ENCODE measurements around the gene AOAH. TPM values are rescaled to one million over a fixed set of nuclear protein-coding genes. Genes with fewer than 3 reads are reported as not detected.

AOAH gene
- total and polyA plus RNA-seq, 4 experiments from 2014 or later, result 1.5 to 5.4 (median 4.2) TPM

GRCh38 chr7:36602511-36602910 lies 121.8 kb downstream of the AOAH start:
- H3K9me3 ChIP-seq (ENCODE audit: control insufficient read depth in 1 of 2, low read length in 2 of 2), result no peaks in the 10 kb centered on the region
- no peak overlapping the region for H3K4me3 Mint-ChIP-seq
- POLR2A ChIA-PET (ENCODE audit: partially characterized antibody), result interaction anchor here (1.6 kb wide), 1 partner anchor 37 kb away, joined by 3 read pairs; no protein-coding TSS in a partner anchor
- no peaks in the 10 kb centered on the region for H3K36me3 Mint-ChIP-seq
- H3K9me3 Mint-ChIP-seq, result no peaks in the 10 kb centered on the region
- no peak overlapping the region for H3K27ac ChIP-seq (ENCODE audit: low read depth, low read length)
- no peaks in the 10 kb centered on the region for H3K36me3 ChIP-seq (ENCODE audit: insufficient read depth, low read length)
- H3K4me1 Mint-ChIP-seq, result peaks cover 6 to 41% (median 6%) of the 10 kb centered on the region in 4 donors
- H3K4me3 ChIP-seq (ENCODE audit: low read length in 2 of 2), result no peak overlapping the region
- H3K27ac Mint-ChIP-seq, result peak overlapping the region in 1 of 7 donors; percentile 60
- CTCF ChIA-PET (ENCODE audit: partially characterized antibody), result interaction anchor here (1.0 to 1.5 kb wide), 3 partner anchors 67 to 579 kb away, joined by 3 read pairs; no protein-coding TSS in a partner anchor
- DNase-seq, result no peak
- no peaks in the 10 kb centered on the region for H3K4me1 ChIP-seq (ENCODE audit: insufficient read depth, low read length)
- no peaks in the 10 kb centered on the region for H3K27me3 Mint-ChIP-seq
- H3K27me3 ChIP-seq (ENCODE audit: insufficient read depth, low read length), result no peaks in the 10 kb centered on the region
- intact Hi-C loops (cut with micrococcal nuclease), result no loop called here

GRCh38 chr7:36601601-36602000 lies 122.7 kb downstream of the AOAH start:
- H3K9me3 ChIP-seq (ENCODE audit: control insufficient read depth in 1 of 2, low read length in 2 of 2), result no peaks in the 10 kb centered on the region
- H3K4me1 ChIP-seq (ENCODE audit: insufficient read depth, low read length), result no peaks in the 10 kb centered on the region
- no peaks in the 10 kb centered on the region for H3K27me3 ChIP-seq (ENCODE audit: insufficient read depth, low read length)
- Mint-ChIP-seq H3K4me3 (no peak overlapping the region), H3K27ac (peak overlapping the region in 2 of 7 donors; percentile 14 to 67), H3K27me3 (no peaks in the 10 kb centered on the region), H3K4me1 (peaks cover 3 to 32% (median 4%) of the 10 kb centered on the region in 4 donors), H3K36me3 (no peaks in the 10 kb centered on the region), H3K9me3 (no peaks in the 10 kb centered on the region)
- ChIA-PET CTCF (ENCODE audit: partially characterized antibody) (interaction anchor here (1.0 to 1.2 kb wide), 2 partner anchors 68 to 114 kb away, joined by 3 read pairs; no protein-coding TSS in a partner anchor), POLR2A (ENCODE audit: partially characterized antibody) (interaction anchor here (1.6 kb wide), 1 partner anchor 38 kb away, joined by 3 read pairs; no protein-coding TSS in a partner anchor)
- H3K4me3 ChIP-seq (ENCODE audit: low read length in 2 of 2), result no peak overlapping the region
- DNase-seq, result no peak
- intact Hi-C loops (cut with micrococcal nuclease), result no loop called here
- H3K27ac ChIP-seq (ENCODE audit: low read depth, low read length), result no peak overlapping the region
- H3K36me3 ChIP-seq (ENCODE audit: insufficient read depth, low read length), result no peaks in the 10 kb centered on the region

GRCh38 chr7:36600869-36601530 lies 123.3 kb downstream of the AOAH start:
- Mint-ChIP-seq H3K9me3 (no peaks in the 10 kb centered on the region), H3K36me3 (no peaks in the 10 kb centered on the region), H3K4me1 (peaks cover 2 to 29% (median 4%) of the 10 kb centered on the region in 4 donors), H3K27ac (peak overlapping the region in 1 of 7 donors; percentile 14), H3K27me3 (no peaks in the 10 kb centered on the region), H3K4me3 (no peak overlapping the region)
- intact Hi-C loops (cut with micrococcal nuclease), result no loop called here
- POLR2A ChIA-PET (ENCODE audit: partially characterized antibody), result no interaction called here
- no peaks in the 10 kb centered on the region for H3K4me1 ChIP-seq (ENCODE audit: insufficient read depth, low read length)
- no peaks in the 10 kb centered on the region for H3K27me3 ChIP-seq (ENCODE audit: insufficient read depth, low read length)
- no peak overlapping the region for H3K27ac ChIP-seq (ENCODE audit: low read depth, low read length)
- DNase-seq, result no peak
- CTCF ChIA-PET (ENCODE audit: partially characterized antibody), result interaction anchor here (0.6 kb wide), 1 partner anchor 836 kb away, joined by 3 read pairs; no protein-coding TSS in a partner anchor
- H3K4me3 ChIP-seq (ENCODE audit: low read length in 2 of 2), result no peak overlapping the region
- H3K9me3 ChIP-seq (ENCODE audit: control insufficient read depth in 1 of 2, low read length in 2 of 2), result no peaks in the 10 kb centered on the region
- no peaks in the 10 kb centered on the region for H3K36me3 ChIP-seq (ENCODE audit: insufficient read depth, low read length)

DNA sequence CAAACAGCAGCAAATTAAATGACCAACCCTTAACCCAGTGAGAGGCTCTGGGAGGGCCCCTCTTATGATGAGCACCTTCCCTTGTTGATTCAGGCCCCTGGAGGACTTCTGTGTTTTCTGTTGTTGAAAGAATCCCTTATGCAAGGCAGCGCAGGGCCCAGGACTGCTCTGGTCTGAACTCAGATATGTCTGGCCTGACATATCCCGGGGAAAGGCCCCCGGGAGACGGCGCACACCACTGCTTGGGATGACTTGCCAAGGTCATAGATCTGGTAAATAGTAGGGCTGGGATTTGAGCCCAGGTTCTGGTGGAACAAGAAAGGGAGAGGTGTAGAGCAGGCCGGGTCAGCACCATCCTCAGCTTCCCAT lies 124.0 kb downstream of the AOAH start:
- H3K9me3 Mint-ChIP-seq, result no peaks in the 10 kb centered on the region
- intact Hi-C loops (cut with micrococcal nuclease), result no loop called here
- Histone ChIP-seq H3K36me3 (ENCODE audit: insufficient read depth, low read length) (no peaks in the 10 kb centered on the region), H3K27me3 (ENCODE audit: insufficient read depth, low read length) (no peaks in the 10 kb centered on the region), H3K9me3 (ENCODE audit: control insufficient read depth in 1 of 2, low read length in 2 of 2) (no peaks in the 10 kb centered on the region), H3K4me1 (ENCODE audit: insufficient read depth, low read length) (no peaks in the 10 kb centered on the region), H3K4me3 (ENCODE audit: low read length in 2 of 2) (no peak overlapping the region), H3K27ac (ENCODE audit: low read depth, low read length) (no peak overlapping the region)
- ChIA-PET CTCF (ENCODE audit: partially characterized antibody) (no interaction called here), POLR2A (ENCODE audit: partially characterized antibody) (no interaction called here)
- no peak overlapping the region for H3K27ac Mint-ChIP-seq
- peaks cover 2 to 22% (median 4%) of the 10 kb centered on the region in 4 donors for H3K4me1 Mint-ChIP-seq
- H3K4me3 Mint-ChIP-seq, result no peak overlapping the region
- no peaks in the 10 kb centered on the region for H3K36me3 Mint-ChIP-seq
- H3K27me3 Mint-ChIP-seq, result no peaks in the 10 kb centered on the region
- DNase-seq, result no peak

DNA sequence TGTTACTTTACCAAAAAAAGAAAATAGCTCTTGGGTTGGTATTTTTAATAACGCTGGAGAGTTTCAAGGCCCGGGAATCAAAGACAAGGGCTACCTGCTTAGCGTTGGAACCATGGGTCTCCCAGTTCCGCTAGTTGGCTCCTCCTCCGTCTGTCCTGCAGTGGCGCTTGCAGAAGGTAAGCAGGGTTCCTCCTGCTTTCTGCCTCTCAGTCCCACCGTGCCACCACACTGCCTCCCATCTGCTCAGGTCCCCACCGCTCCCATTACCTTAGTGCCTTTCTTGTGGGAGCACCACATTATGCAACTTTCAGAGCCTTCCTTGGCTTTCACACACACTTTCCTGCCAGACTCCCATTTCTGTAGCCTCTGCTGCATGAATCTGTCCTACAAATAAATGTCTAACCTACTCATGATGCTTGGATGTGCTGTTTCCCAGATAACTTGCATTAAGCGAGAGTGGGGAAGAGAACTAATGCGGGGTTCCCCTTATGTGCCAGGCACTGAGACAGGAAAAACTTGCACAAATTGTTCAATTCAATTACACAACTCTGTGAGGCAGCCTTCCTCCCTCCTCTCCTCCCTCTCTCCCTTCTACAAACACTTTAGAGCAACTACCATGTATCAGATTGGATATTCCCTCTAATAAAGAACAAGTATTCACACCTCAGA lies 124.5 kb downstream of the AOAH start:
- Histone ChIP-seq H3K9me3 (ENCODE audit: control insufficient read depth in 1 of 2, low read length in 2 of 2) (no peaks in the 10 kb centered on the region), H3K27me3 (ENCODE audit: insufficient read depth, low read length) (no peaks in the 10 kb centered on the region), H3K36me3 (ENCODE audit: insufficient read depth, low read length) (no peaks in the 10 kb centered on the region), H3K27ac (ENCODE audit: low read depth, low read length) (no peak overlapping the region), H3K4me3 (ENCODE audit: low read length in 2 of 2) (no peak overlapping the region), H3K4me1 (ENCODE audit: insufficient read depth, low read length) (no peaks in the 10 kb centered on the region)
- ChIA-PET POLR2A (ENCODE audit: partially characterized antibody) (no interaction called here), CTCF (ENCODE audit: partially characterized antibody) (no interaction called here)
- Mint-ChIP-seq H3K27ac (no peak overlapping the region), H3K27me3 (no peaks in the 10 kb centered on the region), H3K9me3 (no peaks in the 10 kb centered on the region), H3K4me1 (peaks cover 2 to 20% (median 4%) of the 10 kb centered on the region in 4 donors), H3K4me3 (no peak overlapping the region), H3K36me3 (no peaks in the 10 kb centered on the region)
- DNase-seq, result no peak
- intact Hi-C loops (cut with micrococcal nuclease), result no loop called here

GRCh38 chr7:36598054-36598674 lies 126.1 kb downstream of the AOAH start:
- no peaks in the 10 kb centered on the region for H3K27me3 ChIP-seq (ENCODE audit: insufficient read depth, low read length)
- H3K4me3 Mint-ChIP-seq, result no peak overlapping the region
- H3K27ac ChIP-seq (ENCODE audit: low read depth, low read length), result no peak overlapping the region
- CTCF ChIA-PET (ENCODE audit: partially characterized antibody), result no interaction called here
- H3K4me1 ChIP-seq (ENCODE audit: insufficient read depth, low read length), result no peaks in the 10 kb centered on the region
- POLR2A ChIA-PET (ENCODE audit: partially characterized antibody), result no interaction called here
- no peak overlapping the region for H3K27ac Mint-ChIP-seq
- H3K36me3 ChIP-seq (ENCODE audit: insufficient read depth, low read length), result no peaks in the 10 kb centered on the region
- H3K4me1 Mint-ChIP-seq, result peaks cover under 1 to 12% (median 4%) of the 10 kb centered on the region in 4 donors
- H3K9me3 Mint-ChIP-seq, result no peaks in the 10 kb centered on the region
- H3K4me3 ChIP-seq (ENCODE audit: low read length in 2 of 2), result no peak overlapping the region
- H3K9me3 ChIP-seq (ENCODE audit: control insufficient read depth in 1 of 2, low read length in 2 of 2), result no peaks in the 10 kb centered on the region
- no peak for DNase-seq
- intact Hi-C loops (cut with micrococcal nuclease), result no loop called here
- H3K27me3 Mint-ChIP-seq, result no peaks in the 10 kb centered on the region
- H3K36me3 Mint-ChIP-seq, result no peaks in the 10 kb centered on the region

GRCh38 chr7:36597090-36597773 lies 127.1 kb downstream of the AOAH start:
- DNase-seq, result no peak
- no peaks in the 10 kb centered on the region for H3K36me3 ChIP-seq (ENCODE audit: insufficient read depth, low read length)
- ChIA-PET POLR2A (ENCODE audit: partially characterized antibody) (no interaction called here), CTCF (ENCODE audit: partially characterized antibody) (no interaction called here)
- Mint-ChIP-seq H3K27ac (no peak overlapping the region), H3K27me3 (no peaks in the 10 kb centered on the region), H3K4me1 (peaks cover 0 to 10% (median 4%) of the 10 kb centered on the region in 4 donors), H3K4me3 (no peak overlapping the region), H3K9me3 (no peaks in the 10 kb centered on the region), H3K36me3 (no peaks in the 10 kb centered on the region)
- no peaks in the 10 kb centered on the region for H3K9me3 ChIP-seq (ENCODE audit: control insufficient read depth in 1 of 2, low read length in 2 of 2)
- intact Hi-C loops (cut with micrococcal nuclease), result no loop called here
- no peaks in the 10 kb centered on the region for H3K4me1 ChIP-seq (ENCODE audit: insufficient read depth, low read length)
- no peak overlapping the region for H3K4me3 ChIP-seq (ENCODE audit: low read length in 2 of 2)
- H3K27me3 ChIP-seq (ENCODE audit: insufficient read depth, low read length), result no peaks in the 10 kb centered on the region
- no peak overlapping the region for H3K27ac ChIP-seq (ENCODE audit: low read depth, low read length)

Measured in CD4-positive, alpha-beta memory T cell (primary cell).